Ishikawa (cell line): ENCODE data around the gene IFNL1.

Source experiments
- CREB1 ChIP-seq: IDR thresholded peaks from 2 replicates; pipeline ENCODE4 v1.6.1; 2012; ENCODE audit warnings: low read depth
- EP300 ChIP-seq: IDR thresholded peaks from 2 replicates; pipeline ENCODE4 v1.6.1; 2012; ENCODE audit warnings: borderline replicate concordance
- FOXM1 ChIP-seq: IDR thresholded peaks from 2 replicates; pipeline ENCODE4 v1.6.1; 2012; ENCODE audit warnings: low read depth, borderline replicate concordance
- RAD21 ChIP-seq: IDR thresholded peaks from 2 replicates; pipeline ENCODE4 v1.6.1; 2012; ENCODE audit warnings: low read depth
- TCF12 ChIP-seq: IDR thresholded peaks from 2 replicates; pipeline ENCODE4 v1.6.1; 2012; ENCODE audit warnings: low read depth
- TF ChIP-seq, protein P1 (sequence below): IDR thresholded peaks from 2 replicates; pipeline ENCODE4 v1.6.1; 2012; ENCODE audit warnings: low read depth, mild to moderate bottlenecking

DNA sequence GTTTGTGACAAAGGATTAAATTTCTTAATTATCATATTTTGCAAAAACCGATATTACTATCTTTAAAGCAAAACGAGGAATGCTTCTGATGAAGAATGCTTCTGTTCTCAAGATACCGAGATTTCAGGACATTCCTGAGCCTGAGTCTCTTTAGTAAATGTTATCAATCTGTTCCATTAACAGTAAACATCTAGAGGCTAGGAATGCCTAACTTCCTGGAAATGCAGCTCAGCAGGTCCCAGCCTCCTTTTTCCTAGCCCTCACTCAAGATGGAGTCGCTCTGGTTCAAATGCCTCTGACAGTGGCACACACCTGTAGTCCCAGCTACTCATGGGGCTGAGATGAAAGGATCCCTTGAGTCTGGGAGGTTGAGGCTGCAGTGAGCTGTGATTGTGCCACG lies 45.1 kb upstream of the IFNL1 start:
- TF ChIP-seq, protein P1, sequence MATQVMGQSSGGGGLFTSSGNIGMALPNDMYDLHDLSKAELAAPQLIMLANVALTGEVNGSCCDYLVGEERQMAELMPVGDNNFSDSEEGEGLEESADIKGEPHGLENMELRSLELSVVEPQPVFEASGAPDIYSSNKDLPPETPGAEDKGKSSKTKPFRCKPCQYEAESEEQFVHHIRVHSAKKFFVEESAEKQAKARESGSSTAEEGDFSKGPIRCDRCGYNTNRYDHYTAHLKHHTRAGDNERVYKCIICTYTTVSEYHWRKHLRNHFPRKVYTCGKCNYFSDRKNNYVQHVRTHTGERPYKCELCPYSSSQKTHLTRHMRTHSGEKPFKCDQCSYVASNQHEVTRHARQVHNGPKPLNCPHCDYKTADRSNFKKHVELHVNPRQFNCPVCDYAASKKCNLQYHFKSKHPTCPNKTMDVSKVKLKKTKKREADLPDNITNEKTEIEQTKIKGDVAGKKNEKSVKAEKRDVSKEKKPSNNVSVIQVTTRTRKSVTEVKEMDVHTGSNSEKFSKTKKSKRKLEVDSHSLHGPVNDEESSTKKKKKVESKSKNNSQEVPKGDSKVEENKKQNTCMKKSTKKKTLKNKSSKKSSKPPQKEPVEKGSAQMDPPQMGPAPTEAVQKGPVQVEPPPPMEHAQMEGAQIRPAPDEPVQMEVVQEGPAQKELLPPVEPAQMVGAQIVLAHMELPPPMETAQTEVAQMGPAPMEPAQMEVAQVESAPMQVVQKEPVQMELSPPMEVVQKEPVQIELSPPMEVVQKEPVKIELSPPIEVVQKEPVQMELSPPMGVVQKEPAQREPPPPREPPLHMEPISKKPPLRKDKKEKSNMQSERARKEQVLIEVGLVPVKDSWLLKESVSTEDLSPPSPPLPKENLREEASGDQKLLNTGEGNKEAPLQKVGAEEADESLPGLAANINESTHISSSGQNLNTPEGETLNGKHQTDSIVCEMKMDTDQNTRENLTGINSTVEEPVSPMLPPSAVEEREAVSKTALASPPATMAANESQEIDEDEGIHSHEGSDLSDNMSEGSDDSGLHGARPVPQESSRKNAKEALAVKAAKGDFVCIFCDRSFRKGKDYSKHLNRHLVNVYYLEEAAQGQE = no peak
- no peak for TF ChIP-seq TCF12
- no peak for TF ChIP-seq RAD21
- no peak for TF ChIP-seq CREB1
- TF ChIP-seq FOXM1 = no peak
- no peak for TF ChIP-seq EP300
